HG03060 (cell line): ENCODE results near the gene EPHA6.
"Not testable (repeated sequence)": the region's sequence is repeated elsewhere in the genome, so short reads cannot be mapped to it uniquely, and the experiment has no call there.

Source experiments
- ATAC-seq: cut with Tn5 transposase; IDR thresholded peaks from one replicate; pipeline ENCODE4 v1.9.1; 2021; ENCODE audit warnings: low read depth, moderate number of reproducible peaks; ENCODE audit not compliant: unreplicated experiment

Gene EPHA6

DNA sequence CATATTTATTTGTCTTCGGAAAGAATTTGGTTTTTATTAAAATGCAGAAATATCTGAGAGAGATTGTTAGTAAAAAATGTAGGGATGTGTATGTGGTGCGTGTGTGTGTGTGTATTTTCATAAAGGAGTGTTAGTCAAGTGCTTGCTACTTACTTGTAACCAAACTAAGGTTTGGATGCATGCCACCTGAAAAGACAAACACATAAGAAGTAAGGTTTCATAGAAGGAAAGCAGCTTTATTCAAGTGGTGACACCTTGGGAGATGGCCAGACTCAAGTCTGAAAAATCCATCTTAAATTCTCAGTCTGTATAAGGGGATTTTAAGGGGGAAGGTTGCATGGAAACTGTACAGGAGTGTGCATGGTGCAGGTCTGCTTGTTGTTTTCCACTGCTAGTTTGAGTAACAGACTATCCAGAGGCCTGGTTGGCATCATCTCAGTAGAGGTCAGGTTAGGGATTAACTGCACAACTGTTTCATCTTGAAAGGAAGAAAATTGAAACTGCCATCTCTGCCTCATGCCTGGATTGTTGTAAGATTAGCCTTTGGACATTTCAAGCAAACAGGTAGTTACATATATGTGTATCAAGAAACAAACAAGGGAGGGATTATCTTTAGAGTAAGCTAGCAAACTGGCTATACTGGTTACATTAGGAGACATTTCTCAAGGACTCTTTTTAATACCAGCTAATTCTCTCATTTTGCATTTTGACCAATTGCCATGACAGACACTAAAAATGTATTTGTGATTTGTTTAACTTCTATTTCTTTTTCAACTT lies 196.7 kb downstream of the EPHA6 start:
- ATAC-seq = no peak

DNA sequence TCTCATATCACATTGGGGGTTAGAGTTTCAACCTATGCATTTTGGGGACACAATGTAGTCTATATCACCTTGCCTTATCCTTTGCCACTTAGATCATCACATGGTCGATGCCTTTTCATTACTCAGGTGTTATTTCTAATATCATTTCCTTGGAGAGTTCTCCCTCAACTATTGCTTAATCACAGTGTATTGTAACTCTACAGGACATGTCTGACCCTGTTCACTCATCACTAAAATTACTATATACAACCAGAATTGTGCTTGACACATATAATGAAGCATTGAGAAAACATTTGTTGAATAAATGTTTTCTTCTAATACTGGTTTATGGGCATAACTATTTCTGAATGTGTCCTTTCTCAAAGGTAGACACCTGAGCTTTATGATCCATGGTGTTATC lies 207.4 kb downstream of the EPHA6 start:
- ATAC-seq = no peak

DNA sequence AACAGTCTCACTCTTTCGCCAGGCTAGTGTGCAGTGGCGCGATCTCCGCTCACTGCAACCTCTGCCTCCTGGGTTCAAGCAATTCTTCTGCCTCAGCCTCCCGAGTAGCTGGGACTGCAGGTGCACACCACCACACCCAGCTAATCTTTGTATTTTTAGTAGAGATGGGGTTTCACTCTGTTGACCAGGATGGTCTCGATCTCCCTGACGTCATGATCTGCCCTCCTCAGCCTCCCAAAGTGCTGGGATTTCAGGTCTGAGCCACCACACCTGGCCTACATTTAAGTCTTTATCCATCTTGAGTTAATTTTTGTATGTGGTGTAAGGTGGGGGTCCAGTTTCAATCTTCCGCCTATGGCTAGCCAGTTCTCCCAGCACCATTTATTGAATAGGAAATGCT lies 211.2 kb downstream of the EPHA6 start:
- not testable (repeated sequence) for ATAC-seq

DNA sequence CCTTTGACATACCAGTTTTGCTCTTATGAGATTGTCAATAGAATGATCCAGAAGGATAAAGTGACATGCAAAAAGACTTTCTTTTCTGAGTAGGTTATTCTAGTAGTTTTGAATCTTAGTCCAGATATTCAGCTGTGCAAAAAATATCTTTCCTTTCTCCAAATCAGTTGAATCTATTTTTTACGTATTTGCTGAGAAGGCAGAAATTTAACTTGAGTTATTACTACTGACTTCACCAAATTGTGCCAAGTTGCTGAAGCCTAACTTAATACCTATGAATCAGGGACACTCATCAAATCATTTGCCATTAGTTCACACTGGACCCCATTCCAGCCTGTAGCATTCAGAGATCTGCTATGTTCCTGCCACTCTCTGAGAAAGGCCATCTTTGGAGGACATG lies 215.6 kb downstream of the EPHA6 start:
- ATAC-seq = no peak

DNA sequence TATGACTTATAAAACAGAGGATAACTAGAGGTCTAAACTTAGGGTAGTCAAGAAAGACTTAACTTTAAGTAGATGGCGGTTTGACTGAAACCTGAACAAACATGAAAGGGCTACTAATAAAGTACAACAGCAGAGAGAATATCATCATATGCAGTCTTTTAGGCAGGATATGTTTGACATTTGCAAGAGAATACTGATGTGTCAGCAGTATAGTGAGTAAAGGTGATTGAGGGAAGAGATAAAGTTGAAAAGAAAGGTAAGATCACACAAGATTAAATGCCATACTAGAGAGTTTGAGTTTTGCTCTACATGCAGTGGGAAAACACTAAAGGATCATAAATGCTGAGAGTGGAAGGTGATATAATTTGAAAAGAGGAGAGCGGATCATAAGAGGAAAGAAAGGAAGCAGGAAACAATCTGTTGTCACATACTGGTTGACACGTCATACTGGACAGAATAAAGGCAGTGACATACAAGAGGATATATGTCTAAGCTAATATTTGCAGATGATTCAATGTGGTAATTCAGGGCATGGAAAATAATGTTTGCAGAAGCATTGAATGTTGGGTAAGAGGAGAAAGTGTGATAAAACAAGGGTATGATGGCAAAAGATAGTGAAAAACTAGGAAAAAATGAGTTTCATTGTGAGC lies 223.0 kb downstream of the EPHA6 start:
- no peak for ATAC-seq

DNA sequence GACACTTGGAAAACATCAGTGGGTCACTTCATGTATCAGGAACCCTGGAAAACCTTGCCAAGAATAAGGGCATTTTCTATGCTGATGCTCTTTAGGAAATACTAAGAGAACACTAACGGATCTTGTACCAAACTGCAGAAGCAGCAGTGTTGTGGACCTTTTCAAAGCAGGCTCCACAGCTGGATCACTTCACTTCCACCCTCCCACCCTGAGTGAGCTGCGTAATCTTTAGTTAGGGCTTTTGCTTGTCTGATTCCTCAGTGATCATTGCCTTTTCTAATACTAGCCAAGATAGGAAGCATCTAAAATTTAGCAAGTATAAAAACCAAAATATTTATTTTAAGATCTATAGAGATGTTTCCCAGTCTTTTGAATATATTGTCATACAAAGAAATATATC lies 229.0 kb downstream of the EPHA6 start:
- no peak for ATAC-seq

DNA sequence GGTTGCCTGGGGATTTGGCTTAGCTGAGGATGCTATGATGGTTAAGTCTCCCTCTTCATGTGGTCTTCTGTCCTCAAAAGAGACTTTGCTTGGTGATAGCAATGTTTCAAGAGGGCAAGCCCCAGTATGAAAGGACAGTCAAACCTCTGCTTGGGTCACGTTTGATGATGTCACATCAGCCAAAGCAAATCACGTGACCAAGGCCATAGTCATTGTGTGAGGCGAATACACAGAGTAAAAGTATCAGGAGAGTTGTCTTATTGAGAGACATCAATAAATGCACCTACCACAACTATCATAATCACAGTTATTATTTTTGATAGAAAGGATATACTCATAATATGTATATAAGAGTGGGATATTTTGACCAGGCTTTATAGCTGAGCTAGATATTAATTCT lies 243.0 kb downstream of the EPHA6 start:
- no peak for ATAC-seq

DNA sequence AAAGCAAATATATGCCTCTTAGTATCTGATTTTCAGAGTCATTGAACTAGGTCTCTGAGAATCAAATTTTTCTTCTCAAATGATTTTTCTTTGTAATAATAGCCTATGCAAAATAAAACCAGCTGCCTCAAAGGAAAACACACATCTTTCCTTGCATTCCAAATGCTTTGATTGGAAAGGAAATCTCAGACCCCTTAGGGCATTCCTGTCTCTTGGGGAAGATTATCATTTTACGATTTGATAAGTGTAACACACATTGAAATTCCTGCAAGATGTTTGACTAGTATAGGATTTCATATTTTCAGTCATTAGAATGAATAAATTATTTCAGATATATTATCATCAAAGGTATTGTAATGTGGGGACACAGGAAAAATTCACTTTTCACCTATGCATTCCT lies 244.8 kb downstream of the EPHA6 start:
- ATAC-seq = no peak

DNA sequence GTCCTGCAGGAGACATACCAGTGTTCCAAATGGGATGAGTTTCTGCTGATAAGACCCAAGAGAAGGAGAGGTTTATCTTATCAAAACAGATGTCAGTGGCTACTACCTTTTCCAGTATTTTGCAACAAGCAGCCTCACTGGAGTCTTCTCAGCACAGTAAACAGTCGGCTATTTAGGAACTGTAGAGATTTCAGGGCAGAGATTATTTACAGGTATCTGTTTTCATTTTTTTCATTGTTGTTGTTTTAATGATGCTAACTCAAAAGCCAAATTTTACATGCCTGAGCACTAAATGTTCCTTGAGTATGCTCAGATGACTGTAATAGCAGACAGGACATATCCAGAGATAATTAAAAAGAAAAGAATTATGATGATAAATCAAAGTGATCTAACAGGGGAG lies 252.1 kb downstream of the EPHA6 start:
- no peak for ATAC-seq

DNA sequence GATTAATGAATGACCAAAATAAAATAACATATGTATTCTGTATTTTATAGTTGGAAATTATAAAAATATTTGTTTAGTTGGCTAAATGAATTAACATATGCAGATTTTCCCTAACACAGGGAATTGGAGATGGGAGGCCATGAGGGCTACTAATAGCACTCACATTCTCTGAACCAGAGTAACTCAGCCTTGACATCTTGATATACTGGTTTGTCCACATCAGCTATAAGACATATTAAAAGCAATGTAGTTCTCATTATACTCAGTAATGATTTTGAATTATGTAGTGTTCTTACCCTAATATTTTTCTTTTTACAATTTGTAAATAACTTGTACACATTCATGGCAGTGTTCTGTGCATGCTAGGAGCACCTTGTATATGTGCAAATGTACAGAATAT lies 255.9 kb downstream of the EPHA6 start:
- no peak for ATAC-seq

DNA sequence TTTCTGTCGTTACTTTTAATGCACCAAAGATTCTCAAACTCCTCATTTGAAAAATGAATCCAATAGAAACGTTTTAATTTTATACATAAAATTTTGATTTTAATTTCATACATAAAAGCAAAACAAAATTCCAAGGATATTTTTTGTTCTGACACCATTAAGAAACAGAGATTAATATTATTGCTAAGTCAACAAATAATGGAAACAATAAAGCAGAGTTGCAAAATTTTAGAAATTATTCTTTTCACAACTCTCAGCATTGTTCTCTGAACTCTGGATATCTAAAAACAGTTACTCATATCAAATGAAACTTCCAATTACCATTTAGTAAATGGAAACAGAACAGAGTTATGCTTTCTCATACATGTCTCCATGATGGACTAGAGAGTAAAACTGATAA lies 260.2 kb downstream of the EPHA6 start:
- ATAC-seq = no peak

DNA sequence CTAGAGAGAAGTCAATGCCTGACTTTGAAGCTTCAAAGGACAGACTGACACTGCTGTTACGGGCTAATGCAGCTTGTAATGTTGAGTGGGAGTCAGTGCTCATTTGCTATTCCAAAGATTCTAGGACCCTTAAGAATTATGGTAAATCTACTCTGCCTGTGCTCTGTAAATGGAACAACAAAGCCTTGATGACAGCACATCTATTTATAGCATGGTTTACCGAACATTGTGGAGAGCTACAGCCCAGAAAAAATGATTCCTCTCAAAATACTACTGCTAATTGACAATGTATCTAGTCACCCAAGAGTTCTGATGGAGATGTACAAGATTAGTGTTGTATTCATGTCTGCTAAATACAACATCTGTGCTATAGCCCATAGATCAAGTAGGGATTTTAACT lies 262.3 kb downstream of the EPHA6 start:
- no peak for ATAC-seq

DNA sequence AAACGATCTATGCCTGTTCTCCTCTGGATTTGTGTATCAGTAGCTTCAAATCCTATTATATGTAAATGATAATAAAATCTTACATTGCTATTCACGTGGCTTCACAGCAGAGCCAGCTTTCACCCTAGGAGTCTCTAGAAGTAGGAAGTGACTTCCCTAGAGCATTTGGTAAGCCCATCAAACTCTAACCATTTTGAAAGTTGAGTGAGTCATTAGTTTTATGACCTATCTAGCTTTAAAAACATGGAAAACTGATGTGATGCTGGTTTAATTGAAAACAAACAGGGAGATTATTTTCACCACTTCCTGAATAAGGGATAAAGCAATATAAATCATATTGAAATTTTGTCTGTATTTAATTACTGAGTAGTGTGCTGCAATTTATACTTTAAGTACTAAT lies 275.2 kb downstream of the EPHA6 start:
- no peak for ATAC-seq

DNA sequence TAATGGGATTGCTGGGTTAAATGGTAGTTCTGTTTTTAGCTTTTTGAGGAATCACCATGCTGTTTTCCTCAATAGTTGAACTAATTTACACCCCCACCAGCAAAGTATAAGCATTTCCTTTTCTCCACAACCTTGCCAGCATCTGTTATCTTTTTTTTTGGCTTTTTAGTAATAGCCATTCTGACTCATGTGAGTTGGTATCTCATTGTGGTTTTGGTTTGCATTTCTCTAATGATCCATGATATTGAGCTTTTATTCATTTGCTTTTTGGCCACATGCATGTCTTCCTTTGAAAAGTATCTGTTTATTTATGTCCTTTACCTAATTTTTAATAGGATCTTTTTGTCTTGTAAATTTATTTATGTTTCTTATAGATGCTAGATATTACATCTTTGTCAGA lies 288.2 kb downstream of the EPHA6 start:
- ATAC-seq = no peak

DNA sequence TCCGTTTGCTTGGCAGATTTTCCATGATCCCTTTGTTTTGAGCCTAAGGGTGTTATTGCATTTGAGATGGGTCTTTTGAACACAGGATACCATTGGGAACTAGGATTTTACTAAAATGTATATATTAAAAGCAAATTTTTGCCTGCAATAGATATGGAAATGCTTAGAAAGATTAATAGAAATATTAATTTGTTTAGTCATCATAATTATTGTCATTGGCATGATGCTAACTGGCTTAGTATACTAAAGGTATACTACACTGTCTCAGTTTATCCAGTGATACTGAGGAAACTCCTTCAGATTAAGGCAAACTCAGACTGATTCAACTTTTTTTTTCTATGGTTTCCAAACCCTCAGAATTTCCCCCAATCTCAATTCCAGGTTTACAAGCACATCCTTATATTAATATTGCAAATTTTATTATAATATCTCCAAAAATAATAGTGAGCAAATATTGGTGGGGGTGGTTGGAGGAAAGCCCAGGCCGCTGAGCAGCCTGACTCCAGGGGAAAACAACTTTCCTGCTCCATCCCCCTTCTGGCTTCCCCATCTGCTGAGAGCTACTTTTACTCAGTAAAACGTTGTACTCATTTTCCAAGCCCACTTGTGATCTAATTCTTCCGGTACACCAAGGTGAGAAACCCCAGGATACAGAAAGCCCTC lies 291.7 kb downstream of the EPHA6 start:
- no peak for ATAC-seq

DNA sequence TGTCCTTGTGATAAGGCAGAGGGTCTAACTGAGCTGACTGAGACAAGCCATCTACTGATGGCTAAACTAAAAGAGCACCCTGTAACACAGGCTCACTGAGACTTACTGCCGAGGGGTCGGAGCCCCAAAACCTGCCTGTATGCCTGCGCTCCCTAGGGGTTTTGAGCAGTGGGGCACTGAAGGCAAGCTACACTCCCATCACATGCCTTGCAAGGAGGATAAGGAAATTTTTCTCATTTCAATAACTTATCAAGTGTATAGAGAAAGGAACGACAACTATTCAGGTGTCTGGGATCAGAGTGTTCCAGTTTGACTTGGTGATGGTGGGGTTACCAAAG lies 292.2 kb downstream of the EPHA6 start:
- ATAC-seq = no peak

DNA sequence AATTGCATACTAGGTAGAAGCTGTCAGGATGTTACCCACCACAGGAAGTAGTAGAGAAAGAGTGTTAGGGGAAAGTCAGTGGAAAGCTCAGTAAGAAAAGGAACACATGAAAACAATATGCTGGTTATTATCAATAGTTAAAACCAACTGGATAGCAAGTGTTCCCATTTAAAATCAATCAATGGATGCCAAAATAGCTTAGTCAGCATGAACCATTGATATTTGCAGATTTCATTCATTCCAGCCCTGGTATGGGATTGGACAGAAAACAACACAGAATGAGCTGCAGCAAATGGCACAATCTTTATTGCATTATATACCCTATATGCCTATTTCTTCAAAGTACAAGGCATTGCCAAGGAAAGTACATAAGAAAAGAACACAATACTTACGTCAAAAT lies 293.7 kb downstream of the EPHA6 start:
- no peak for ATAC-seq

DNA sequence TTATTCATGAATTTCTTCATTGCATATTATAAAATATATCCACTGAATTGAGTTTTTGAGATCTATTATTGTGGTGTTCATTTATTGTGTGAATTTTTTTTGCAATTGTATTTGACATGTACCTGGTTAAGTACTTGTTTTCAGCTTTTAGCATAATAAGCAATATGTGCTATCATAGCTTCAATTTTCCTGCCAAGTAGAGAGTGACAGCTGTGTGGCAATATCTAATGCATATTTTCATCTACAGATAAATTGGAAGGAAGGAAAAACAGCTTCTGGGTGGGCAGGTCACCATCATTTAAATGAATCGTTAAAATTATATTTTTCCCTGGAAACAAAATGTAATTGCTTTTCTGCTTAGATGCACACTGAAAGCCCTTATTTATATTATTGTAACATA lies 296.9 kb downstream of the EPHA6 start:
- no peak for ATAC-seq

DNA sequence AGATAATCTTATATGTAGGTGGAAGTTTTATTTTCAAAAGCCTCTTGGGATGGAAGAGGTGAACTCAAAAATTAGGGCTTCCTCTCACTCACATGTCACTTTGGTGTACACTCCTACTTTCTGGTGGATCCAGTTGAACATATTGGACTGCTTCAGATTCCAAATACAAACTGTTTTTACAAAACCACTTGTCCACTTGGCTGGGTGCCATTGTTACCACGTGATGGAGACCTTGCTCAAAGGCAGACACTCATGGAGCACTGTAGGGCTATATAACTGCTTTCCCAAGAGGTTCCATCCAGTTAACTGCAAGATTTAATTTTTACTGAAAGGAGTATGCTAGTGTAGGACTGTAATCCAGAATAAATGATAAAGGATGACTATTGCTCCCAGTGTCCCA lies 307.0 kb downstream of the EPHA6 start:
- ATAC-seq = no peak

DNA sequence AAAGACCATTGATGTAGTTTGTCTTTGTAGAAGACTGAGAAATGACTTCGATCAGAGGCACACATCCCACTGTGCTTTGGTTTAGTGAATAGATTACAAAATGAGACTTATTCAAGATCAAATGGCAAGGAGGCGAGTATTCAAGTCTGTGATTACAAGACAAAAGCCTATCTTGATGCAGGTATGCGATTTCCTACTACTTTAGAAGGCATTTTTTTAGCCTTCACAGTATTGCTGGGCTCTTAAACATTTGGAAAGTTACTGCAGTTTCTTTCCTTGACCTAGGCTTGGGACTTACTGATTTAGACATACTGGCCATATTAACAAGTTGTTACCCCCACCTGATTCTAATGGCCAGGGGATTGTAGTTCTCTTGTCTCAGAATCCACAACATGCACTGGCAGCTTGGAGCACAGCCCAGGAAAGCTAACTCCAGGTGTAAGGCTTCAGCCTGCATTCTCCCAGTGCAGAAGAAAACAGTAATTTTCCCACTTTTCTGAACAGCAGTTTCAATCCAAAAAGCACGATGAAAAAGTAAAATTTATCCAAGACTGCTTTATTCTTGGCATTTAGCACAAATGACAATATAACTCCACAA lies 311.6 kb downstream of the EPHA6 start:
- ATAC-seq = no peak

DNA sequence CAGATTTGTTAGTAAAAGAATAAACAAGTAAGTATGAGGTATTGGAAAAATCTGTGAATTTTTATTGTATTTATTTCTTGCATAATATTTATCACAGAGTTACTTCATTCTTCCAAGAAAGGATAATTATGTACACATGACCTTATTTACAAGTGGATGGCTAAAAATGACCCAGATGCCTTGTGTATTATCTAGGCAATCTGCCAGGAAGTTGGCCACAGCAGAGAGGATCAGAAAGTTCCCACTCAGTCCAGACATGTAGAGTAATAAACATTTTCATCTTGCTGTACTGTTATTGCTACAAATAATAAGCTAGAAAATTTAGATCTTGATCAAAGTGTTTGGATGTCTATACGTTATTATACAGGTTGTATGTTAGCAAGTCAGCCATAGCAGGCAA lies 317.1 kb downstream of the EPHA6 start:
- no peak for ATAC-seq
